ENCODE measurements around the gene PPP1R1C.

DNA sequence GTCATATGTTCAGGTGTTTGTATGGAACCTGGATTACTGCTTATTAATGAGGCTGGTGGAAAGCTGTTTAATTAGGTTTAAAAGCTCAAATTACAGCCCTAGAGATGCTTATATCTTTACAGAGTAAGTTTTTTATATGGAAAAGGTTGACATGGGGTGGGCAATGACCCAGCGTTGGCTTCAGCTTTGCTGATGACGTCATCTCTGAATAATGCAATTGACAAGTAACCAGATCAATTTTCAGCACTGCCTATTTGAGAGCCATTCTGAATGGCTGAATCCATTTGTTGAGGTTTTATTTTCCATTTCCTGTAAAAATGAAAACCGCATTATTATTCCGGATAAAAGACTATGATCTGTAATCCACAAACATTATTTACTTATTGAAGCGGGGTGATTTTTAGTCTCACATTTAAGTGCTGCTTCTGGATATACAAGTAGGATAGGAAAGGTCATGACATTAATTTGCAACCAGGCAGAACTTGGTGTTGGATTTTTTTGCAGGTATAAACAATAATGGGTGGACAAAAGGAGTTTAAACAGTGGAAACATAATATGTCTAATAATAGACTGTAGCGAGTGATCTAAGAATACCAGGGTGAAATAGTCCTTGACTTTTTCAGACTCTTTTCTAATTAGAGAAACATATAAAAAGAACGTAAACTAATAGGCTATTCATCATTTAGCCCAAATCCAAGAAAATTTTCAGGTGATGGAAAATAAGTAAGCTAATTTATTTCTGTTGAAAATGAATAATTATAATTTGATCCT lies 2.7 kb downstream of the PPP1R1C start:
- TF ChIP-seq, protein P1, sequence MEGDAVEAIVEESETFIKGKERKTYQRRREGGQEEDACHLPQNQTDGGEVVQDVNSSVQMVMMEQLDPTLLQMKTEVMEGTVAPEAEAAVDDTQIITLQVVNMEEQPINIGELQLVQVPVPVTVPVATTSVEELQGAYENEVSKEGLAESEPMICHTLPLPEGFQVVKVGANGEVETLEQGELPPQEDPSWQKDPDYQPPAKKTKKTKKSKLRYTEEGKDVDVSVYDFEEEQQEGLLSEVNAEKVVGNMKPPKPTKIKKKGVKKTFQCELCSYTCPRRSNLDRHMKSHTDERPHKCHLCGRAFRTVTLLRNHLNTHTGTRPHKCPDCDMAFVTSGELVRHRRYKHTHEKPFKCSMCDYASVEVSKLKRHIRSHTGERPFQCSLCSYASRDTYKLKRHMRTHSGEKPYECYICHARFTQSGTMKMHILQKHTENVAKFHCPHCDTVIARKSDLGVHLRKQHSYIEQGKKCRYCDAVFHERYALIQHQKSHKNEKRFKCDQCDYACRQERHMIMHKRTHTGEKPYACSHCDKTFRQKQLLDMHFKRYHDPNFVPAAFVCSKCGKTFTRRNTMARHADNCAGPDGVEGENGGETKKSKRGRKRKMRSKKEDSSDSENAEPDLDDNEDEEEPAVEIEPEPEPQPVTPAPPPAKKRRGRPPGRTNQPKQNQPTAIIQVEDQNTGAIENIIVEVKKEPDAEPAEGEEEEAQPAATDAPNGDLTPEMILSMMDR (IDR thresholded peaks at IDR 0.05), result no peak
- no peak for TF ChIP-seq POLR2A (IDR thresholded peaks at IDR 0.05)
